Skin epidermis (tissue), 12 donors: ENCODE data around the gene SIGLEC5.
A peak's percentile ranks its signal among the peaks of the same experiment; 100 is the strongest.

Experiments used
- H3K27ac ChIP-seq, 21 experiments: fragments of 200-600 bp; sonication (generic) in 11 of 21; one replicate each; pipeline ENCODE4 v1.5.0; 2020; ENCODE audit warnings: mild to moderate bottlenecking in 3 of 21, inconsistent platforms in 2 of 21, moderate library complexity in 2 of 21
- H3K4me3 ChIP-seq, 7 experiments: fragments of 200-600 bp; sonication (generic) in 2 of 7; one replicate each; pipeline ENCODE4 v1.5.0; 2020; ENCODE audit warnings: inconsistent platforms in 2 of 7, mild to moderate bottlenecking in 2 of 7, moderate library complexity in 1 of 7

SIGLEC5 gene

GRCh38 chr19:51628153-51628939 lies 1.9 kb downstream of the SIGLEC5 start:
- no peak overlapping the region for H3K4me3 ChIP-seq
- no peak overlapping the region for H3K27ac ChIP-seq

DNA sequence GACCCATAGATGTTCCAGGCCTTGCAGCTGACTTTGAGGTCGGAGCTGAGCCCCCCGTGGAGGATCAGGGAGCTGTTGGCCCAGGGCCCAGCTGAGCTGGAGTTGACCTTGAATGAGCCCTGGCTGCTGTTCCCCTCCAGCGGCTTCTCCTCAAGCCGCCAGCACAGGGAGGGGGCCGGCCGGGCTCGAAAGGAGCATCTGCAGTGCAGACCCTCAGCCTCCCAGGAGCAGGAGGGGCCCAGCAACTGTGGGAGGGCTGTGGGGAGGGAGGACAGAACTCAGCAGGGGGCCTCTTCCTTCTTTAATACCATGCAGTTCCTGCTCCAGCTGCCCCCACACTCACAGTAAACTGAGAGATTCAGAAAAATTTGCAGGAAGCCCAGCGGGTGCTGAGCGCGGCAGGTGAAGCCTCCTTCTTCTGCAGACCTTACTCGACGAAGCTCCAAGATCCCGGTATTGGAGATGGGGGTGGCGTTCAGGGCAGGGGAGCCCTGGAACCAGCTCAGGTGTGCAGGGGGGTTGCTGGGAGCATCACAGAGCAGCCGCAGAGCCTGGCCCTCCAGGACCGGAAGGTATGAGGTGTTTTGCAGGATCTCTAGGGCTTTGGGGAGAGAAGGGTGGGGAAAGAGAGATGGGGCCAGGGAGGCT lies 2.6 kb downstream of the SIGLEC5 start:
- H3K27ac ChIP-seq = no peak overlapping the region
- no peak overlapping the region for H3K4me3 ChIP-seq

GRCh38 chr19:51626675-51627074 lies 3.5 kb downstream of the SIGLEC5 start:
- H3K27ac ChIP-seq = no peak overlapping the region
- H3K4me3 ChIP-seq = no peak overlapping the region

DNA sequence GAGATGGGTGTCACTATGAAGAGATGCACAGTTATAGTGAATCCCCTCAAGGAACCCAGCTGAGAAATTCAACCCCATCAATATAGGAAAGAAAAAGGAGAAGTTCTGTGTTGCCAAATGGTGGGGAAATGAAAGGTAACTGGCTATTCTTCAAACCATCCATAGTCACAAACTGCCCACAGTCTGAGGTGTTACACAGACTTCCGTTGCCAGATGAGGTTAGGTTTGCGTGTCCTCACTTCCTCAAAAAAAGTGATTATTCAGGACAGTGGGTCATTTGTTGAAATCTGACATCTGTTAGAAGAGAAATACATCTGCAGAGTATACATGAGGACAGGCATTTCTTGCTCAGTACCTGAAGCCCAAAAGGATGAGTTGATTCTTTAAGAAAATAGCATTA lies 9.0 kb downstream of the SIGLEC5 start:
- no peak overlapping the region for H3K27ac ChIP-seq
- H3K4me3 ChIP-seq = no peak overlapping the region

DNA sequence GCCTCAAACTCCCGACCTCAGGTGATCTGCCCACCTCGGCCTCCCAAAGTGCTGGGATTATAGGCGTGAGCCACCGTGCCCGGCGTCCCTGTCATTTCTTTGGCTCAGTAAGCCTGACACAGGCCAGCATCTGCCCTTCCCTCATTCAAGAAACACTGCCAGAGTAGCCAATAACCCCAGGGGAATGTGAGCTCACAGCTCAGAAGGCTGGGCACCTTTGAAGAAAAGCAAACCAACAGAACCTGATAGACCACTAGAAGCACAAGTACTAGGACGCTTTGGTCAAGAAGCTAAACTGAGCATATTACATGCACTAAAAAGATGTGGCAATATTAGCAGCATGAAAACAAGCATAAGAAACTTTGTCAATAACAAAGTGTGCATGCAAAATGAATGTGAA lies 14.2 kb downstream of the SIGLEC5 start:
- Histone ChIP-seq H3K27ac (no peak overlapping the region), H3K4me3 (no peak overlapping the region)

DNA sequence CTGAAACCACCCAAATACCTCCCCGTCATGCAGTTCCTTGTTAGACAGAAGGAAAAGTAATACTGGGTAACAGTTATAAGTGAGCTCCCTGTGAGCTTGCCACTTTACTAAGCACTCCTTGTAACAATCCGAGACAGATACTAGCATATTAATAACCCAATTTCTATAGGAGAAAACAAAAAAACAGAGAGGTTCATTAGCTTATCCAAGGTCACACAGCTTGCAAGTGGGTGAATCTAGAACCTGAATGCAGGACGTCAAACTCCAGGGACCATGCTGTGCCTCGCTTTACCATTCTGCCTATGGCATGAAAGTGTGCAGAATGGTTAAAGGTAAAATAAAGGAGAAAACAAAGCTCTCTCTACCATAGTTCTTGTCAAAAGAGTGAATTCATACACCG lies 15.4 kb downstream of the SIGLEC5 start:
- Histone ChIP-seq H3K27ac (no peak overlapping the region), H3K4me3 (no peak overlapping the region)

- Histone ChIP-seq H3K4me3 (no peak overlapping the region), H3K27ac (no peak overlapping the region)
Measured at GRCh38 chr19:51610576-51610975, 19.6 kb downstream of the SIGLEC5 start.

- Histone ChIP-seq H3K4me3 (no peak overlapping the region), H3K27ac (no peak overlapping the region)
Measured at GRCh38 chr19:51607920-51608562, 22.2 kb downstream of the SIGLEC5 start.

- no peak overlapping the region for H3K27ac ChIP-seq
Measured at GRCh38 chr19:51607077-51607476, 23.1 kb downstream of the SIGLEC5 start.

DNA sequence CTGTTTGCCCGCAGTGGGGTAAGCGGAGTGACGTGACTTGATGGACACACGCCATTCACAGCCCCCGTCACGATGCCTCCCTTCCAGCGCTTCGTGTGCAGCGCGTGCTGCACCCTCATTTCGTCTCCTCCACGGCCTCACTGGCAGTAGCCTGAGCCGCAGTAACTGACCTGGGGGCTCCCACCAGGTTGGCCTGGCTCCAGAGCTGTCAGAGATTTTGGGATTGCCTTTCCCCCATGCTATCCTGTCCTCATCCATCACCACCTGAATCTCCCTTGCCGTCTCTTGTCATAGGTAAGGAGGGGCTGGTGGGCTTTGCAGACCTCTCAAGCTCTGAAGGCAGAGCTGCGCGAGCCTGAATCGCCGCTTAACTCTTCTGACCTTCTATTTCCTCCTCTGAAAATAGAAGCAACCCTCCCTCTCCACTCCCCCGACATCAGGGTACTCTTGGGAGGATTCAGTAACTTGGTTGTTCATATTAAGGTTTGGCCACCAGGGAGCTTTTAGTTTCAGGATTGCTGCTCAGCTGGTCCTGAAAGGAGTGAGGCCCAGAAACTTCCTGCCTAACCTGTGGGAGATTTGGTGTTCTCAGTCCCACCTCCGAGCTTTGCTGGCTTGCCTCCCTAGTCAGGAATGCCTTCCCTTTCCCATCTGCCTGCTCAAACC lies 27.9 kb downstream of the SIGLEC5 start:
- Histone ChIP-seq H3K27ac (no peak overlapping the region), H3K4me3 (no peak overlapping the region)

More at GRCh38 chr19:51607077-51607476, 23.1 kb downstream of the SIGLEC5 start:
- H3K4me3 ChIP-seq = no peak overlapping the region

DNA sequence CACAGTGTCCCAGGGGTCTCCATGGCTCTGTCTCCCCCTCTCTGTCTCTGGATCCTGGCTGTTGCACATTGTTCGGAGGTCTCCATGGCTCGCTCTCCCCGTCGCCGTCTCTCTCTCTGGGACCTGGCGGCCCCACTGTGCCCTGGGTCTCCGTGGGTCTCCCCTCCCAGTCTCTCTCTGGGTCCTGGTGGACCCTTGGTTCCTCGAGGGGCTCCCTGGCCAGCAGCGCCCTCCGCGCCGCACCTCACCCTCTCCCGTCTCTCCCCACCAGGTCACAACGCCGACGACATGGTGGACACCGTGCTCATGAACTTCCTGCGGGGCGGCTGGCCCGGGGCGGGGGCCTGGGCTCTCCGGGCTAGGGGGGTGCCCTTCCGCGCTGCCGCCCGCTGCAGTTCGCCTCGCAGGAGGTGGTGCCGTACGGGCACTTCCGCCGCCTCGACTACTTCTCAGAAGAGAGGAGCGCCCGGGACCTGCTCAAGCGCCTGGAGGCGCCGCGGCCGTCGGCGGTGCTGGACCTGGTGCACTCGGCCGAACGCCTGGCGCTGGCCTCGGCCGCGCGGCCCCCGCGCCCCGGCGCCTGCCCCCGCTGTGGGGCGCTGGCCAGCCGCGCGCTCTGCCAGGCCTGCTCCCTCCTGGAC lies 29.1 kb downstream of the SIGLEC5 start:
- H3K4me3 ChIP-seq = no peak overlapping the region
- peak overlapping the region in 1 of 21 experiments; percentile 51 for H3K27ac ChIP-seq

DNA sequence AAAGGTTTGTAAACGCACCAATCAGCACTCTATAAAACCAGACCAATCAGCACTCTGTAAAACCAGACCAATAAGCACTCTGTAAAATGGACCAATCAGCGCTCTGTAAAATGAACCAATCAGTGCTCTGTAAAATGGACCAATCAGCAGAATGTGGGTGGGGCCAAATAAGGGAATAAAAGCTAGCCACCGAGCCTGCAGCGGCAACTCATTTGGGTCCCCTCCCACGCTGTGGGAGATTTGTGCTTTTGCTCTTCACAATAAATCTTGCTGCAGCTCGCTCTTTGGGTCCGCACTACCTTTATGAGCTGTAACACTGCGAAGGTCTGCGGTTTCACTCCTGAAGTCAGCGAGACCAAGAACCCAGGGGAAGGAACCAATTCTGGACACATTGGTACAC lies 31.1 kb downstream of the SIGLEC5 start:
- Histone ChIP-seq H3K27ac (no peak overlapping the region), H3K4me3 (no peak overlapping the region)

DNA sequence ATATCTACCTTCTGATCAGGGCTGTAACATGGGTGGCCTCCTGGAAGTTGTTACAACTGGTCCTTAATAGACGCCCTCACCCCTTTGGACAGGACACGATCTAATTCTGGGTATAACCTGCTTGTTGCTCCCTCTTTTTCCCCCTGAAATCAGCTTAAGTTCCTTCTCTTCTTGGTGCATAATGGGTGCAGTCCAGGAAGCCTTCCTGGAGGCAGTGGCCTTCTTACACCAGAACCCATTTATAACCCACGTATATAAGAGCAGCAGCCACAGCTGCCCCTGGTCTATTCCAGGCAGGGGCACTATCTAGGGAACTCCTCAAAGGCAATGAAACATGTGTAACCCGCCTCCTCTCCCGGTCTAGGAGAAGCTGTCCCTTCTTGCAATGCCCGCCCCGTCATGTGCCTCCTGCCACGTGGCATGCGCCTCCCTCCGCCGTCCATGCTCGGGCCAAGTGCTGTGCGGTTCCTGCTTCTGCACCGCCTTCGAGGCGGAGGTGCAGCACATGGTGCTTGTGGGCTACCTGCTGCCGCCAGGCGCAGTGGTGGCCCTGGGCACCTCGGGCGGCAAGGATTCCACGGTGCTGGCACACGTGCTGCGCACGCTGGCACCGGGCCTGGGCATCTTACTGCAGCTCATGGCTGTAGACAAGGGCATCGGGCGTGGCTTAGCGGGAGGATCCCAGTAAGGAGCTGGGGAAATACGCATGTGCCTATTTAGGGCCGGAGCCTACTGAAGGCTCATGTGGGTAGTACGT lies 31.9 kb downstream of the SIGLEC5 start:
- Histone ChIP-seq H3K27ac (no peak overlapping the region), H3K4me3 (no peak overlapping the region)

DNA sequence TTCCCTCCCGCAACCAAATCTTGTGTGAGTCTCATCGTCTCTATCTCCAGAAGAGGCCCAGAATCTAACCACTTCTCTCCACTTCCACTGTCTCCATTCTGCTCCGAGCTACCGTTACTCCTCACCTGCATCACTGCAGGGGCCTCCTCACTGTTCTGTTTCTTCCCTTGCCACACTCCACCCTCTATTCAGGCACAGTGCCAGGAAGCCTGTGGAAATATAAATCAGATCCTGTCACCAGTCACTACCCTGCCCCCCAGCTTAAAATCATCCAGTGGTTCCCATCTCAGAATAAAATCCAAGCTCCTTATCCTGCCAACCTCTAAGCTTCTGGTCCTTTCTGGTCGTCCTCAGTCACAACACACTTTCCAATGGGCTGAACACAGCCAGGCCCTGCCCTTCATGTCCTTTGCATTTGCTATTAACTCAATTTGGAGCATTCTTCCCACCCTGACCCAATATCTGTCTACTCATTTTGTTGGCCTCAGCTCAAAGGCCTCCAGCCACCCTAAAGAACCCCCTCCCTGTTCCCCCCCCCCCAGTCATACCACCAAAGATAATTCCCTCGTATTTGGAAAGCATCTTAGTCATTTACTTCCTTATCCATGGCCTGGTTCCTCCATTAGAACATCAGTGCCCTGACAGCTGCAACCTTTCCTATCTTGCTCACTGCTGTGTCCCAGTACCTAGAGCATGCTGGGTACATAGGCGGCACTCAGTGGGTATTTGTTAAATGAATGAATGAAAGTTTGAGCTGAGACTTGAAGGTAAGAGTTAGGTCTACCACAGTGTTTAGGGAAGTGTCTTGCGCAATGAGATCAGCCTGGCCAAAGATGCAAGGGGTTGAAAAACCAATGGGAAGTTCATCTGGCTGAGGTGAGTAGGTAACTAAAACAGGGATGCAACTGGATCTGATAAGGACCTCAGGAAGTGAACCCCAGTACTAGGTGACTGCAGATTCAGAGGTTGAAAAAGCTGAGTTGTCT lies 34.7 kb downstream of the SIGLEC5 start:
- H3K4me3 ChIP-seq = no peak overlapping the region
- no peak overlapping the region for H3K27ac ChIP-seq

GRCh38 chr19:51594774-51595109 lies 35.5 kb downstream of the SIGLEC5 start:
- Histone ChIP-seq H3K4me3 (peak overlapping the region; percentile 33 to 59 (median 45)), H3K27ac (peak overlapping the region in 14 of 21 experiments; percentile 6 to 76 (median 45))

- Histone ChIP-seq H3K4me3 (peak overlapping the region; percentile 33 to 59 (median 45)), H3K27ac (peak overlapping the region in 16 of 21 experiments; percentile 6 to 76 (median 40))
Measured at GRCh38 chr19:51593969-51594773, 36.0 kb downstream of the SIGLEC5 start.
